Epidermal melanocyte (primary cell): Measurements from ENCODE around the gene ILF2.
A peak's percentile ranks its signal among the peaks of the same experiment; 100 is the strongest.

Experiments
- DNase-seq: peaks from one replicate; pipeline ENCODE4 v3.0.0; 2011; ENCODE audit warnings: low spot score; ENCODE audit not compliant: insufficient read length

ILF2 gene

GRCh38 chr1:153628638-153629342 lies 42.0 kb downstream of the ILF2 start:
- no peak for DNase-seq

GRCh38 chr1:153627715-153628626 lies 42.8 kb downstream of the ILF2 start, which contains the start of gene S100A1:
S100A1 (plus strand) TSS chr1:153628434; CDS start chr1:153630522, 2,088 bp downstream.
- no peak for DNase-seq

GRCh38 chr1:153626904-153627714 lies 43.7 kb downstream of the ILF2 start, which contains the start of gene S100A13:
S100A13 (minus strand) TSS chr1:153627505; CDS start chr1:153626472, 1,033 bp downstream.
- peak; percentile 83 for DNase-seq

GRCh38 chr1:153626477-153626903 lies 44.3 kb downstream of the ILF2 start:
- no peak for DNase-seq

- no peak for DNase-seq
Observed at GRCh38 chr1:153624965-153625611, 45.7 kb downstream of the ILF2 start.

- no peak for DNase-seq
Observed at GRCh38 chr1:153623101-153623500, 47.7 kb downstream of the ILF2 start.

GRCh38 chr1:153619171-153619570 lies 51.6 kb downstream of the ILF2 start:
- no peak for DNase-seq

- DNase-seq = no peak
Observed at GRCh38 chr1:153617663-153618062, 53.1 kb downstream of the ILF2 start.

- no peak for DNase-seq
Observed at GRCh38 chr1:153616917-153617311, 53.9 kb downstream of the ILF2 start.

- no peak for DNase-seq
Observed at GRCh38 chr1:153616144-153616916, 54.5 kb downstream of the ILF2 start, which contains the start of gene S100A14. S100A14 (minus strand) TSS chr1:153616325; CDS start chr1:153615858, 467 bp downstream.

- no peak for DNase-seq
Observed at GRCh38 chr1:153615406-153615805, 55.4 kb downstream of the ILF2 start.

- DNase-seq = no peak
Observed at GRCh38 chr1:153614906-153615305, 55.9 kb downstream of the ILF2 start.

- no peak for DNase-seq
Observed at GRCh38 chr1:153614189-153614900, 56.4 kb downstream of the ILF2 start.

GRCh38 chr1:153613406-153613805 lies 57.4 kb downstream of the ILF2 start:
- DNase-seq = no peak

- DNase-seq = peak; percentile 62
Observed at GRCh38 chr1:153612755-153613331, 58.0 kb downstream of the ILF2 start, which contains the start of gene S100A16. S100A16 (minus strand) TSS chr1:153613137; CDS start chr1:153608151, 4,986 bp downstream.

GRCh38 chr1:153612111-153612754 lies 58.6 kb downstream of the ILF2 start:
- DNase-seq = no peak
